Measurements from ENCODE around the gene TEKT5.
A peak's percentile ranks its signal among the peaks of the same experiment; 100 is the strongest.
"Not testable (repeated sequence)": the region's sequence is repeated elsewhere in the genome, so short reads cannot be mapped to it uniquely, and the experiment has no call there.

Gene TEKT5

DNA sequence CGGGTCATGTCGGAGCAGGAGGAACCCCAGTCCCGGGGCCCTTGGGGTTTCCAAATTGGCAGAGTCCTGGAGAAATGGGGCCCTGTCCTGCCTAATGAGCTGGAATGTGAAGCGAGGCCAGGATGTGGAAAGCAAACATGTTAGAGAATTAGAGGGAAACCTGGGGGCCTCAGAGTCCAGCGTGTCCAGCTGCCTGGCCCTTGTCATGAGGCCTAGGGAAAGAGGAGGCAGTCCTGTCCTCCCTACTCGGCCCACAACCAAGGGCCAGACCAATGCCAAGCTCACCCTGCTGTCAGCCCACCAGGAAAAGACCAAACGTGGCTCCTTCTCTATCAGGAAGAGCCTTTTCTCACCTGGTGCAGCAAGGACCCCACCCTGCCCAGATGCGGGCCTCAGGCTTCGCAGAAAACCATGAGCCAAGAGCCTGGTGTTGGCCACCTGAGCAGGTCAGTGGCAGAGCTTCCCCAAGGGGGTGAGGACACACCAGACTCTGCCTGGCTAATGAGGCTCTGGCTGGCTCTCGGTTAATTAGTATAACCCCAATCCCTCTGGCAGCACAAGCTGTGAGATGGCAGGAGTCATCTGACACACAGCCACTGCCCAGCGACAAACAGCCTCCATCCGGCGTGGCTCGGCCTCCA, 10.1 kb downstream of the TEKT5 start:
- DNase-seq (ENCODE audit: low spot score) = no peak

- no peak for DNase-seq (ENCODE audit: low spot score)
These were observed 11.6 kb downstream of the TEKT5 start for GRCh38 chr16:10683170-10683569.

DNA sequence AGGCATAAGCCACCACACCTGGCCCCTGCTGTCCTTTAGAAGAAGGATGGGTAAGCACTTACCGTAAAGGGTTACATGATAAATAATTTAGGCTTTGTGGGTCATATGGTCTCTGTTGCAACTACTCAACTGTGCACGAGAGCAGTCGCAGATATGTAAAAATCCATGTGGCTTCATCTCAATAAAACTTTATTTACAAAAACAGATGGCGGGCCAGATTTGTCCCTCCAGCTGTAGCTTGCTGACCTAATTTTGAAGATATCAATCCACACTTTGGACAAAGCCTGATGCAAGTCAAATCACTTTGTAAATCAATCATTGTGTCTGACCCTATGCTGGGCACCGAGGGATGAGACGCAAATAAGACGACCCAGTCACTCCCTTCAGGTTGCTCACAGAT, 12.1 kb downstream of the TEKT5 start:
- DNase-seq (ENCODE audit: low spot score) = no peak

DNA sequence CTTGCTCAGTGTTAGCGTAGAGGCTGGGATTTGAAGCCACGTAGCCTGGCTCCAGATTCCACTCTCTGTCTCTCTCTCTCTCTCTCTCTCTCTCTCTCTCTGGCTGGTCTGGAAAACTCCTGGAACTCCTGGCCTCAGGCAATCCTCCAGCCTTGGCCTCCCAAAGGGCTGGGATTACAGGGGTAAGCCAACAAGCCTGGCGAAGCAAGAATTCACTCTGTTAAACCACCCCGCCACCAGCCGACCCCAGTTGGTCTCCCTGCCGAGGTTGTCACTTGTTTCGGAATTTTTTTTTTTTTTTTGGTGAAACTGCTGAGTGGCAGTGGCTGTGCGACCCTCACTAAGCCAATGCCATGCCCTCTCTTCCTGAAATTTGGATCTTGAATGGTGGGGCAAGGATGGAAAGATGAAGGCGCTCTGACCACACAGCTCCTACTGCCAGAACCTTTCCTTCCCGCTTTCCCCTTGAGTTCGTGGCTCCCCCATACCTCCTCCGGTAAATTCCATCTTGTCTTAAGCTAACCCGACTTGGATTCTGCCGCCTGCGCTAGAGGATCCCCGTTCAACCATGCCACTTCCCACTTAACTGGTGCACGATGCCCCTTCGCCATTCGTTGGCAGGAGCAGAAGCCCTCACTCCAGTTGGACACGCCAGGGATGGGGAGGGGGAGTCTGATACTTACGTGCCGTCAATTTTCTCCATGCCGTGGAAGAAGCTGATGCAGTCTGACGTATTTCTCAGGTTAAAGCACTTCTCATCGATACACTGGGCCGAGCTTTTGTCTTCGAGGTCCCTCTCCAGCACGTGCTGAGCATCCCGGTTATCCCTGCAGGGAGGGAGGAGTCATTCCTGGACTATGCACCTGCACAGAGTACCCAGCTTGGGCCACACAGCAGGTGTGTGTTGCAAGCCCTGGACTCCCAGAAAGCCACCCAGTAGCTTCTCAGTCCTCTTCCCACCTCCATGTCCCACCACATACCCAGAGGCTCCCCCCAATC, 13.1 kb downstream of the TEKT5 start:
- DNase-seq (ENCODE audit: low spot score) = no peak

- no peak for DNase-seq (ENCODE audit: low spot score)
These were observed 14.8 kb downstream of the TEKT5 start for GRCh38 chr16:10679921-10680320.

GRCh38 chr16:10679441-10679840, 15.3 kb downstream of the TEKT5 start:
- DNase-seq (ENCODE audit: low spot score) = not testable (repeated sequence)

DNA sequence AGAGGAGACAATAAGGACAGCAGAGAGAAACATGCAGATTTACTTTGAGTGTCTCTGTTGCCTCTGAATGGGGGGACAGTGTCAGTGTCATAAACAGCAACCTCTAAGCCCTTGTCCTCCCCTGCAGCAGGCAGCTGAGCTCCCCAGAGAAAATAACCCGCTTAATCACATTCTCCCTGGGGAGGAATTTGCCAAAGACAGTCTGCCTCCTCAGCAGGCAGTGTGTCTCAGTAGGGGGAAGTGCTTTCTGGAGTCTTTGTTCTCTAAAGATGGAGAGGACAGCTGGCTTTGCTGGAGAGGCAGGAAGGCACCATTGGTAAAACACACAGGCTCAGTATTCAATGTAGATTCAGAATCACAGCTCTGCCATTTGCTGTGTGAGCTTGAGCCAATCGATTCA, 16.1 kb downstream of the TEKT5 start:
- DNase-seq (ENCODE audit: low spot score) = no peak

DNA sequence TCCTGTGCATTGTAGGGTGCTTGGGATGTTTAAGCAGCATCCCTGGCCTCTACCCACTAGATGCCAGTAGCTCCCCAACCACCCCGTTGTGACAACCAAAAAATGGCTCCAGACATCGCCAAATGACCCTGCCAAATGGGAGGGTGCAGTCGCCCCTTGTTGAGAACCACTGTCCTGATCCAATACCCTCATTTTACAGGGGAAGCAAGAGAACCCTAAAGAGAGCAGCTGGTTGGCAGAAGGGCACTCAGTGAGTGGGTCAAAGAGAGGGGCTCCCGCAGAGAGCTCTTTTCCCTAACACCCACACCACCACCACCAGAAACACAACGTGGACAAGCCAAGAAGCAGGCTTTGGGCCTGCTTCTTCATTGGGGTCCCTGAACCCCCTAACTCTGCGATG, 18.4 kb downstream of the TEKT5 start:
- DNase-seq (ENCODE audit: low spot score) = no peak

- DNase-seq (ENCODE audit: low spot score) = no peak
These were observed 18.9 kb downstream of the TEKT5 start for GRCh38 chr16:10675861-10676260.

DNA sequence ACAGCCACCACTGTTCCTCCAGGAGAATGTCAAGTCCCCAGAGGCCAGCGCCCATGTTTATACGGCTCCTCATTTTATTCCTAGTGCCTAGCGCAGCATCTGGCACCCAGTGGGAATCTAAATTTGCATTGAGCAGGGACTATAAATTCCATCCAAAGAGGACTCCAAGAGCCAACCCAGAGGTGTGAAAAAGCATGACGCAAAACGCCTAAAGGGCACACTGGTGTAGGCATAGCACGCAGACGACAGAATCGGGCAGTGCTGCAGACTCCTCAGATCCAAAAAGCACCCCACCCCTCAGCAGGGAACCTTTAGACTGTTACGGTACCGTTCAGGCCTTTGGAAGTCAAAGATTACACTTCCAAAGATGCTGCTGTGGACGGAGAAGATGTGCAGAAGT, 19.5 kb downstream of the TEKT5 start:
- no peak for DNase-seq (ENCODE audit: low spot score)

DNA sequence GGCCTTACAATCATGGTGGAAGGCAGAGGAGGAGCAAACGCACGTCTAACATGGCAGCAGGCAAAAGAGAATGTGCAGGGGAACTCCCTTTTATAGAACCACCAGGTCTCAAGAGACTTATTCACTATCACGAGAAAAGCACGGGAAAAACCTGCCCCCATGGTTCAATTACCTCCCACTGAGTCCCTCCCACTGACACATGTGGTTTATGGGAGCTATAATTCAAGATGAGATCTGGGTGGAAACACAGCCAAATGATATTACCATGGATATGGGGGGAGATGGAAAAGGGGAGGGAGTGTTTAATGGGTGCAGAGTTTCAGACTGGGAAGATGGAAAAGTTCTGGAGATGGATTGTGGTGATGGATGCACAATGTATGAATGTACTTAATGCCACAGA, 23.0 kb downstream of the TEKT5 start:
- DNase-seq (ENCODE audit: low spot score) = no peak

GRCh38 chr16:10669791-10670190, 24.9 kb downstream of the TEKT5 start:
- no peak for DNase-seq (ENCODE audit: low spot score)

- peak; percentile 41 for DNase-seq (ENCODE audit: low spot score)
These were observed 26.2 kb downstream of the TEKT5 start for GRCh38 chr16:10668322-10669045.

- no peak for DNase-seq (ENCODE audit: low spot score)
These were observed 27.5 kb downstream of the TEKT5 start for GRCh38 chr16:10667239-10667638.

DNA sequence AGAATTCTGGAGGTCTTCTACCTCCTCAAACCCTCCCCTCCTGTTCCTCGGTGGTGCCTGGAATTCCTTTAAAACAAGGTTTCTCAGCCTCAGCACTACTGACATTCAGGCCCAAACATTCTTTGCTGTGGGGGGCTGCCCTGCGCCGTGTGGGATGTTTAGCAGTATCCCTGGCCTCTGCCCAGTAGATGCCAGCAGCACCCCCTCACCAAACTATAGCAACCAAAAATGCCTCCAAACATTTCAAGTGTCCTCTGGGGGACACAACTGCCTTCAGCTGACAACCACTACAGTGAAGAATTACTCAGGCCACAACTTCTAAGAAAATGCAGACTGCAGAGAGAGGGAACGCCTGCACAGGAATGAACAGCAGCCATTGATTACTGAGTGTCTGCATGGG, 28.4 kb downstream of the TEKT5 start:
- no peak for DNase-seq (ENCODE audit: low spot score)

- no peak for DNase-seq (ENCODE audit: low spot score)
These were observed 29.6 kb downstream of the TEKT5 start for GRCh38 chr16:10665166-10665565.

GRCh38 chr16:10664720-10665126, 30.0 kb downstream of the TEKT5 start:
- DNase-seq (ENCODE audit: low spot score) = no peak

GRCh38 chr16:10663744-10664143, 31.0 kb downstream of the TEKT5 start:
- no peak for DNase-seq (ENCODE audit: low spot score)

- no peak for DNase-seq (ENCODE audit: low spot score)
These were observed 31.6 kb downstream of the TEKT5 start for GRCh38 chr16:10663146-10663545.

GRCh38 chr16:10662212-10662611, 32.5 kb downstream of the TEKT5 start:
- no peak for DNase-seq (ENCODE audit: low spot score)

GRCh38 chr16:10661737-10662136, 33.0 kb downstream of the TEKT5 start:
- DNase-seq (ENCODE audit: low spot score) = no peak

- no peak for DNase-seq (ENCODE audit: low spot score)
These were observed 33.6 kb downstream of the TEKT5 start for GRCh38 chr16:10660950-10661635.

Data from HuH-7 (cell line).